Uterus (tissue), 2 donors: Measurements from ENCODE around the gene IL15RA.

ENCODE experiments used
- POLR2A ChIP-seq, 2 donors: fragments of 450-650 bp; IDR thresholded peaks; one replicate each; pipeline ENCODE4 v1.6.1; 2016; ENCODE audit warnings: antibody characterized with exemption in 2 of 2, mild to moderate bottlenecking in 1 of 2, moderate library complexity in 1 of 2
- TF ChIP-seq, protein P1 (sequence below), 4 experiments: fragments of 200-600 bp in 2 of 4; fragments of 450-650 bp in 2 of 4; sonication (generic) in 2 of 4; IDR thresholded peaks; one replicate each; pipeline ENCODE4 v1.5.1; 2016 to 2019; ENCODE audit warnings: antibody characterized with exemption in 4 of 4, mild to moderate bottlenecking in 2 of 4, moderate library complexity in 1 of 4

DNA sequence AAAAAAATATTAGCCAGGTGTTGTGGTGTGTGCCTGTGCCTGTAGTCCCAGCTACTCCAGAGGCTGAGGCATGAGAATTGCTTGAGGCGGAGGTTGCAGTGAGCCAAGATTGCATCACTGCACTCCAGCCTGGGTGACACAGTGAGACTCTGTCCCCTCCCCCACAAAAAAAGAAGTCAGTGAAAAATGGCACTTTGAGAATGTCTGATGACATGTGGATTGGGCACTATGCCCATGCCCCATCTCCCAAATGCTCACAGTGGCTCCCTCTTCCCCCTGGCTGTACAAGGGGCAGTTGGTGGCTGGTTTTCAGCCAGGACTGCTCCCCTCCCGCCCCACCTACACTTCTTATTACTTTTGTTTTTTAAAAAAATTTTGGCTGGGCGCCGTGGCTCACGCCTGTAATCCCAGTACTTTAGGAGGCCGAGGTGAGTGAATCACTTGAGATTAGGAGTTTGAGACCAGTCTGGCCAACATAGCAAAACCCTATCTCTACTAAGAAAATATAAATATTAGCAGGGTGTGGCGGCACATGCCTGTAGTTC lies 26.1 kb downstream of the IL15RA start:
- TF ChIP-seq, protein P1, sequence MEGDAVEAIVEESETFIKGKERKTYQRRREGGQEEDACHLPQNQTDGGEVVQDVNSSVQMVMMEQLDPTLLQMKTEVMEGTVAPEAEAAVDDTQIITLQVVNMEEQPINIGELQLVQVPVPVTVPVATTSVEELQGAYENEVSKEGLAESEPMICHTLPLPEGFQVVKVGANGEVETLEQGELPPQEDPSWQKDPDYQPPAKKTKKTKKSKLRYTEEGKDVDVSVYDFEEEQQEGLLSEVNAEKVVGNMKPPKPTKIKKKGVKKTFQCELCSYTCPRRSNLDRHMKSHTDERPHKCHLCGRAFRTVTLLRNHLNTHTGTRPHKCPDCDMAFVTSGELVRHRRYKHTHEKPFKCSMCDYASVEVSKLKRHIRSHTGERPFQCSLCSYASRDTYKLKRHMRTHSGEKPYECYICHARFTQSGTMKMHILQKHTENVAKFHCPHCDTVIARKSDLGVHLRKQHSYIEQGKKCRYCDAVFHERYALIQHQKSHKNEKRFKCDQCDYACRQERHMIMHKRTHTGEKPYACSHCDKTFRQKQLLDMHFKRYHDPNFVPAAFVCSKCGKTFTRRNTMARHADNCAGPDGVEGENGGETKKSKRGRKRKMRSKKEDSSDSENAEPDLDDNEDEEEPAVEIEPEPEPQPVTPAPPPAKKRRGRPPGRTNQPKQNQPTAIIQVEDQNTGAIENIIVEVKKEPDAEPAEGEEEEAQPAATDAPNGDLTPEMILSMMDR (IDR thresholded peaks at IDR 0.05): no peak
- no peak for TF ChIP-seq POLR2A (IDR thresholded peaks at IDR 0.05)
